IPS DF 4.7 (cell line): ENCODE measurements around the gene BIRC3.

Source experiments
- DNase-seq: peaks from one replicate; pipeline ENCODE4 v3.0.0-alpha.2; 2013; ENCODE audit warnings: low spot score; ENCODE audit errors: extremely low read depth

Gene BIRC3

GRCh38 chr11:102317099-102317767, at the start of gene BIRC3:
Gene BIRC3, plus strand, starts transcription at chr11:102317484. Its CDS starts 7,026 bp downstream, at chr11:102324510.
- DNase-seq: no peak

DNA sequence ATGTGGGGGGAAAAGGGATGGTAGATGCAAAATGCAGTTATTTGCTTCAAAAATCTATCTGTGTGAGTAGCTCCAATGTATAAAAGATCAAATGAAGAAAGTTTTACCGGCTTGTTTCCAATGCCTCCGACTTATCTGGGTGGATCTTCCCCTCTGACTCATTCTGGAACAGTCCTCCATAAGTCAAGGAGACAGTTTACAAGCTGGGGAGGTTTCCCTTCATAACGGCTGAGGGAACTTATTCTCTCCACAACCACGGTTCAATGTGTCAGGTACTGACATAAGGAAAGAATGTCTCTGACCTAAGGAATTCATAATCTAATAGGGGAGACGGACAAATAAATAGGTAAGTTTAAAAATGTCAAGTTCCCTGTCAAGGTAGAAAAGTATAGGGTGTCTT, 49.7 kb upstream of the BIRC3 start:
- no peak for DNase-seq

DNA sequence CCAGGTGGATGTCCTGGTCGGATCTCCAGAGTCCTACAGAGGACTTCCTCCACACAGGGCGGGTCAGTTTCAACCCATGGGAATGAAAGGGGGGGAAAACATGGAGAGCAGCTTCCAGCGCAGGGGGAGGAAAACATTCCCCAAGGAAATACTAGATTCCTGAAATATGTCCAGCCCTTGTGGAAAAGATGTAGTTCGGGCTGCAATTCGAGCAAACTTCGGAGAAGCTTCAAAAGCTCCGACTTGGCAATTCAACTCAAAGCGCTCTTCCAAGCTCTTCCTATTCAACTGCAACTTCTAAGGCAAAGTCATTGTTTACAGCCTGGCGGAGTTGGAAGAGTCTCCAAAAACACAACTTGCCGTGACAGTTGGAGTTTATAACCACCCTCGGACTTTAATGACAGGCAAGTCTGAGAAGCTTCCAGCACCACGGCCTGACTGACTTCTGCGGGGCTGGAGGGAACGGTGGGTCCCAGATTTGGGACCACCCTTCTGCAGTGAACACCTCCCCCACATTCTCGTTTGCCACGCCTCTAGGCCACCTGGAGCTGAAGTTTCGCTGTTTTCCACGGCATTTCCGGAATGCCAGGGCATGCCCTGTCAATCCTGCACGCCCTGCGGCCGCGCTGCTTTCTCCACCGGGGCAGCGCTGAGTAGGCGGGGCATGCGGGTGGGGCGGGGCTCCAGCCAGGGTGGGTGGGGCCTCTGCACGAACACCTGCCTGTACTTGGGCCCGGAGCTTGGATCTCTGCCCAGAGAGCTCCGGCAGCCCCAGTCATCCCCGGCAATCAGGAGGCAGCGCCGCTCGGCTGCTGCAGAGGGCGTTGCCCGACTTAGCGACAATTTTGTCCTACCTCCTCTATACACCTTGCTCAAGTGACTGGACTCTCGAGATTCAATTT, 49.0 kb upstream of the BIRC3 start:
- peak; percentile 76 for DNase-seq

DNA sequence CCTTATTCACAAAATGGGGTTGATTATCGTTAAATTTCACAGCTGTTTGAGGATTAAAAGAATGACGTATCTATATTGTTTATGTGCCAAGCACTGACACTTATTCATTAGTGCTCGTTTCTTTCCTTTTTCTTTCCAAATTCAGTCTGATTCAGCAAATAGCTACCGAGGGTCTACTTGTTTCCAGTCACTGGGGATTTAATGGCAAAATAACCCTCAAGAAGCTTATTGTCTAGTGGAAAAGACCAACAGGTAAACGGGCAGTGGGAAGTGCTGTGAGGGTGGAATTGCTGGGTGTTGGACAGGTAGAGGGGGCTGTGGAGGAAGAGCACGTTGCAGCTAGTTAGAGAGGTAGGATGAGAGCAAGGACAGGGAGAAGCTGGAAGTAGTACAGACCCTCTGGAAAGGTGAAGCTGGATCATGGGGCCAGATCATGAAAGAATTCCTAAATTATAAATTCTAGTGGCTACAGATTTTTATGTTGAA, 48.3 kb upstream of the BIRC3 start:
- no peak for DNase-seq

- no peak for DNase-seq
Observed at GRCh38 chr11:102269927-102270326, 47.4 kb upstream of the BIRC3 start.

DNA sequence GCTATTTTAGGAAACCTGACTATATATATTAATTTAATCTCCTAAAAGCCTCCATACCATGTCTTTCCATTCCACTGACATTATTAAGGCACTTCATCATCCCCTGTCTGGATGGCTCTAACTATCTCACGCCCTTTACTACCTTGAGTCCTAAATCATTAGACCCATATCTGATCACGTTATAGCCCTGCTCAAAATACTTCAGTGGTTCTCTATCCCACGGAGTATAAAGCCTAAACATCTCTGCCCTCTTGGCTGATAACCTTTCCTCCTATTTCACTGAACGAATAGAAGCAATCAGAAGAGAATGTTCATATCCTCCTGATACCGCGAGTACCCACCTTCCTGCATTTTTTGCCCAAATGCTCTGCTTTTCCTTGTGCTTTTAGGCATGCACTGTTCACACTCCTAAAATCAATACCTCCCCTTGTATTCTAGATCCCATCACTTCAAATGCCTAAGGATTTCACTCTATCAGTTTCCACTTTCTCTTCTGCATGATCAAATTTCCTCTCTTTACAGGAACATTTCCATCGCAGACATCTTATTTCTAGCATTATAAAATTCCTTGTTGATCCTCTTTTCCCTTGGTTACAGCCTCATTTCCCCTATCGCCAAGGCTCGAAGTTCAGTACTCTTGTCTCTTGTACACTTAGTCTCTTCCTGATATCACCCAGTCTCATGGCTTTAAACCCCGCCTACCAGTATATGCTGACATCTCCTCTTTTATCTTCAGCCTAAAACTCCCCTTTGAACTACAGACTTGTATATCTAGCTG, 45.0 kb upstream of the BIRC3 start:
- no peak for DNase-seq

GRCh38 chr11:102274628-102275027, 42.7 kb upstream of the BIRC3 start:
- DNase-seq: no peak

DNA sequence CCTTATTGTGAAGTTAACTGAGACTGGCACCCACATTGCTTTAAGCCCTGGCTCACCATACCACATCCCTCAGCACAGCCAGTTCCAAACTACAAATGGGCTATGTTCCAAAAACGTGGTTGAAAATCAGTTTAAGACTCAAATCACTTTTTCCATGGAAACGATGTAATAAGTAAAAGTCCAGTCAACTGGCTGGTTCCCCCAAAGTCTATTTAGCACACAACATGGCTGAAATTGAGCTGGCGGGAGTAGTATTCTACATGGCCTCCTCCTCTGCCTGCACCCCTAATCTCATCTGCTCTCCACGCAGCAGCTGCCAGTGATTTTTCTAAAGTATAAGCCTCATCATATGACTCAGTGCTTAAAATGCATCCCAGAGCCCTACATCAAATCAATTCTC, 40.9 kb upstream of the BIRC3 start:
- no peak for DNase-seq

DNA sequence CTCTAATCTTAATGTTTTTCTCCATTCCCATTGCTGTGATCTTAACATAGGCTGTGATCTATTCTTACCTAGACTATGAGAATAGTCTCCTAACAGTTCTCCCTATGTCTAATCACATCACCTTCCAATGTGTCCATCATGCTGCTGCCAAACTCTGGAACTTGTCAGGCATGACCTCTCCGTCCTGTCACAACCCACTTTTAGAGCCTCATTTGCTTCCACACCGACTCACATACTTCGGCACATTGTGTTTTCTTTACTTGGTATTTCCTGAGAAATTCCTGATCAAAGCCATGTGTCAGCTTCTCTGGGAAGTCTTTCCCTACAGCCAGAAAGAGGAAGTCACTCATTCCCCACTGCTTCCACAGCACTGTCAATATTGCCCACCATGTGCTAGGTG, 40.5 kb upstream of the BIRC3 start:
- no peak for DNase-seq

GRCh38 chr11:102279641-102280170, 37.6 kb upstream of the BIRC3 start:
- no peak for DNase-seq

- no peak for DNase-seq
Observed at GRCh38 chr11:102280245-102280833, 36.9 kb upstream of the BIRC3 start.

GRCh38 chr11:102283116-102283485, 34.2 kb upstream of the BIRC3 start:
- DNase-seq: no peak

DNA sequence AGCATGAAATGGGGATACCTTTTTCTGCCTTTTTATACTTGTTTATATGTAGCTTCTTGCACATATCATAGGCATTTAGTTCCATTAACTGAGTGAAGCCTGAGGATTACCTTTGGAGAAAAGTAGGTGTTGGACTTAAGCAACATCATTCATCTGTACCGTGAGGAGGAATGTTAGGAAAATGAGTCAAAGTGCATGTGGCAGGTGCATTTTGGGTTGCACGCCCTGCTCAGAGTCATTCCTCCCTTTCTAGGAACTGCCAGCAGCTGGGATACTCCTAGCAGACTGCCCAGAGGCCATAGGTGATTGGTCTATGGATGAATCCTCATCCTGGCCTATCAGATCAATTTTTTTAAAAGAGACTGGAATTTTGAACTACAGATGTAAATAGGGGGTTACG, 33.3 kb upstream of the BIRC3 start:
- no peak for DNase-seq

GRCh38 chr11:102286292-102286691, 31.0 kb upstream of the BIRC3 start:
- no peak for DNase-seq

DNA sequence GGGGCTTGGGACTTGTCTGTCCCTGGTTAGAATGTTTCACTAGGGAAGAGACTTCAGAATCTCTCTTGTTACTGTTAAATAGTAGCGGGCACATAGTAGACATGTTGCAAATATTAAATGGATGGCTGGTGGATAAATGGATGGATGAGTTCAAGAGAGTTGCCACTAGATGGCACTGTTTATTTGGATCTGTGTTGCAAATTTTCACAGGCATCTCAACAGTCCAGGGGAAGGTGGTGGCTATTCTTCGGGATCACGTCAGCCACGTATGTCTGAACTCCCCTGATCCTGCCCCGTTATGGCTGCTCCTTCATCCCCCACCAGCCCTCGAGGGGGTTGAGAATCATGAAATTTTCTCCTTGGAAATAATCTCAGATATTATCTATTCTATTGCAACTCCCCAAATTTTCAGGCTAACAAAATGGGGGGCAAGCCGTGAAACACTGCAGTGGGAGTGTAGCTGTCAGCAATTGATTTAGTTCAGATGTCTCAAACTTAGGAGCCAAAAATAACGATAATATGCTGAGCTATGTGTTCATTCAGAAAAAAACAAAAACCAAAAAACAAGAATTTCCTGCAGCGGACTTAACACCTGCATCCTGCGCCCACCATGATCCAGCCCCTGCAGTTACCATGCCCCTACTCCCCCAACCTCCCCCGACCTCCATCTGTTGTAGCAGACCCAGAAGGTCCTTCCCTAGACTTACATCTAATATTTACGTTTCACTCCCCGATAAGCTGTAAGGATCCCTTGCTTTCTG, 29.1 kb upstream of the BIRC3 start:
- DNase-seq: peak; percentile 81

DNA sequence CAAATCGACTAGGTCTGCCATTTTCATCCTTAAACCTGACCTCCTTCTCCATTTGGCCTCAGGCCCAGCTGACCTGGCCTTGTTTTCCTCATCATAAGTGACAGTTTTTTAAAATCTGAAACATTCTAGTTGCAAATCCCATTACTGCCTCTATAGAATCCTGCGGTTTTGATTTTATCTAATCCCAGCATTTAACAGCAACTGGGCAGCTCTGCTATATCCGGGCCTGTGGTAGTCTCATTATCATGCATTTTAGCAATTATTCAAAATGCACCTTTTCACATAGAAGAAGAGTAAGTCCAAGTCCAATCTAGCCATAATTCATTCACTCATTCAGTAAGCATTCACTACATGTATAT, 28.6 kb upstream of the BIRC3 start:
- DNase-seq: no peak

DNA sequence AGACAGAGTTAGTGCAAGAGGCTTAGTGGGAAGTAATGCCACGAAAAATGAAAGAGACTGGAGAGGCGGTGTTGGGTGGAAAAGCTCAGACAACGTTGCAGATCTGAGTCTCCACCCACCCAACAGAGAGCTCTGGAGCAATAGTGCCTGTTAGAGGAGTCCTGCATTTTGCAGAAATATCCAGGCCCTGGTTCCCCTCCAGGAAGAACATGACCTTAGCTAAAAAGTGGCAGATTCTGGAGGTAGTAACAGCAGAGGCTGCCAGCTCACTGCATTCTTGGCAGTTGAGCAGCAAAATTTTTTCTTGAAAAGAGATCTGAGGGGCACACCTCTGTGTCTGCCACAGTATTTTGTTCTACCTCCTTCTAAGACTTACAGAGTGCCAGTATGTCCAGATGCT, 27.7 kb upstream of the BIRC3 start:
- no peak for DNase-seq

- DNase-seq: no peak
Observed at GRCh38 chr11:102291831-102292230, 25.5 kb upstream of the BIRC3 start.

- no peak for DNase-seq
Observed at GRCh38 chr11:102292933-102293332, 24.4 kb upstream of the BIRC3 start.

DNA sequence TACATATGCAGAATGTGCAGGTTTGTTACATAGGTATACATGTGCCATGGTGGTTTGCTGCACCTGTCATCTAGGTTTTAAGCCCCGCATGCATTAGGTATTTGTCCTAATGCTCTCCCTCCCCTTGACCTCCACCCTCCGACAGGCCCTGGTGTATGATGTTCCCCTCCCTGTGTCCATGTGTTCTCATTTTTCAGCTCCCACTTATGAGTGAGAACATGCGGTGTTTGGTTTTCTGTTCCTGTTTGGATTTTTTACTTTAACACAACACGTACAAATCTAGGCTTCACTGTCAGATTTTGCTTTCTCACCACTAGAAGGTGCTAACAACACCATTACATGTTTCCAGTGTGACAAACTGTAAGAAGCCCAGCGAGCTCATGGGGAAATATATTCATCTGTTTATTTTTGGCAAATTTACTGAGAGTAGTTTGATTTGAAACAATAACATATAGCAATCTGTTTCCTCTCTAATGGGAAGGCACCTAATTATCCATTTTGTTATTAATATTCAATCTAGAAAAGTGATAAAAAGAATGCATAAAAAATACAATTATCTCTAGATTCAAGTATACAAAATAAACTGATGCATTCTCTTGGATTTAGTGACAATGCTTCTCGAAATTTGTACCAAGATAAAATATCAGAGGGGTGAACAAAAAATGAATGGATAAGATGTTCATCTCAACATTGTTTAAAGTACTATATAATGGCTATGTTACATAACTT, 23.2 kb upstream of the BIRC3 start:
- DNase-seq: no peak
